Panc1 (cell line): ENCODE data around the gene DDI2. TPM values are rescaled to one million over a fixed set of nuclear protein-coding genes. Genes with fewer than 3 reads are reported as not detected.

Source experiments
- ATAC-seq: fragments of 200-7000 bp; cut with Tn5 transposase; 2 replicates; pipeline ENCODE4 v1.9.1; 2020; ENCODE audit warnings: mild to moderate bottlenecking, moderate library complexity
- BruUV-seq: library from RNA; stranded (reverse); fragments of 400-500 nt; replicated peaks from 2 replicates; lab custom pipeline; 2021; lab: Mats Ljungman, UMichigan
- CTCF ChIA-PET: fragments of 300-600 bp; sonication (Branson Sonifier 250); formaldehyde crosslinking; loops from one replicate; lab custom pipeline; 2022; ENCODE audit warnings: antibody characterized with exemption; lab: Charles Lee
- POLR2A ChIA-PET: fragments of 300-600 bp; sonication (Branson Sonifier 250); formaldehyde crosslinking; loops from one replicate; lab custom pipeline; 2022; ENCODE audit warnings: antibody characterized with exemption; lab: Charles Lee
- DNase-seq: peaks from one replicate; pipeline ENCODE4 v3.0.0-alpha.2; 2010; ENCODE audit warnings: low read depth, low spot score
- H3K27ac ChIP-seq: 2 replicates; pipeline ENCODE4 v1.5.1; 2011; ENCODE audit warnings: mild to moderate bottlenecking, low read length, inconsistent platforms
- H3K27me3 ChIP-seq: fragments of 200-500 bp; sonication (Bioruptor generic); 2 replicates; pipeline ENCODE4 v1.6.0; 2014; ENCODE audit warnings: low read length, inconsistent platforms; ENCODE audit not compliant: control insufficient read depth, insufficient read depth
- H3K36me3 ChIP-seq: fragments of 200-500 bp; sonication (Bioruptor generic); 2 replicates; pipeline ENCODE4 v1.5.1; 2014; ENCODE audit warnings: inconsistent platforms, mild to moderate bottlenecking, low read length, moderate library complexity; ENCODE audit not compliant: control insufficient read depth, insufficient read depth
- H3K4me1 ChIP-seq: 2 replicates; pipeline ENCODE4 v1.5.1; 2011; ENCODE audit warnings: inconsistent platforms, mild to moderate bottlenecking, low read length, moderate library complexity; ENCODE audit not compliant: control insufficient read depth, insufficient read depth
- H3K4me3 ChIP-seq, 2 experiments: 2 replicates each; pipeline ENCODE4 v1.5.1; 2011 to 2012; ENCODE audit warnings: low read depth in 2 of 2, low read length in 2 of 2, mild to moderate bottlenecking in 2 of 2, inconsistent platforms in 1 of 2, moderate library complexity in 1 of 2
- H3K9me3 ChIP-seq: fragments of 200-500 bp; sonication (Bioruptor generic); 2 replicates; pipeline ENCODE4 v1.5.1; 2014; ENCODE audit warnings: low read depth, mild to moderate bottlenecking, inconsistent platforms, low read length, moderate library complexity; ENCODE audit not compliant: control insufficient read depth, insufficient read depth
- CTCF ChIP-seq: fragments of 450-650 bp; IDR thresholded peaks from 2 replicates; pipeline ENCODE4 v1.5.1; 2017; ENCODE audit warnings: mild to moderate bottlenecking
- POLR2AphosphoS5 ChIP-seq: IDR thresholded peaks from 2 replicates; pipeline ENCODE4 v1.6.1; 2012; ENCODE audit warnings: mild to moderate bottlenecking, low read depth, low read length, moderate library complexity
- REST ChIP-seq, 2 experiments: IDR thresholded peaks; 2 replicates each; pipeline ENCODE4 v1.6.1; 2011 to 2012; ENCODE audit warnings: low read depth in 2 of 2, control low read depth in 1 of 2, low read length in 1 of 2, mild to moderate bottlenecking in 1 of 2, moderate library complexity in 1 of 2; ENCODE audit not compliant: insufficient read depth in 1 of 2
- SIN3A ChIP-seq: IDR thresholded peaks from 2 replicates; pipeline ENCODE4 v1.6.1; 2012; ENCODE audit warnings: low read depth, mild to moderate bottlenecking, low read length, moderate library complexity, borderline replicate concordance; ENCODE audit not compliant: insufficient read depth
- TCF7L2 ChIP-seq: IDR thresholded peaks from 2 replicates; pipeline ENCODE4 v1.6.1; 2011; ENCODE audit warnings: mild to moderate bottlenecking, low read depth, low read length, inconsistent platforms
- in situ Hi-C: cut with HindIII; loops from 2 replicates; pipeline ENCODE4 v1.10.0; 2016; ENCODE audit warnings: low sequenced_read_pairs, low pct_unique_long_range_greater_than_20kb
- intact Hi-C: fragments of 100-400 bp; cut with micrococcal nuclease; formaldehyde crosslinking; loops from one replicate; pipeline ENCODE4 v1.10.0; 2022; ENCODE audit not compliant: unreplicated experiment
- total RNA-seq: library from RNA; stranded (reverse); gene quantifications from one replicate; pipeline ENCODE4 v1.2.1, GENCODE V29; 2021; ENCODE audit not compliant: unreplicated experiment

The DDI2 gene
- total RNA-seq, 1 experiment from 2014 or later = 27.7 TPM

- H3K36me3 ChIP-seq = peaks cover 32% of the 10 kb centered on the region
- H3K9me3 ChIP-seq = no peaks in the 10 kb centered on the region
- CTCF ChIA-PET = no interaction called here
- in situ Hi-C loops = no loop called here
- no peaks in the 10 kb centered on the region for H3K4me1 ChIP-seq
- H3K27ac ChIP-seq = no peak overlapping the region
- POLR2A ChIA-PET = interaction anchor here (0.6 kb wide), 1 partner anchor 10 kb away, joined by 5 read pairs; no protein-coding TSS in a partner anchor
- TF ChIP-seq TCF7L2 = no peak
- TF ChIP-seq REST (IDR thresholded peaks at IDR 0.05; ENCODE audit: insufficient read depth in 1 of 2, low read depth in 2 of 2, low read length in 1 of 2) = no peak
- no peak for TF ChIP-seq CTCF
- TF ChIP-seq SIN3A = no peak
- TF ChIP-seq POLR2AphosphoS5 = no peak
- no peaks in the 10 kb centered on the region for H3K27me3 ChIP-seq
- DNase-seq (no peak), ATAC-seq (no peak)
- H3K4me3 ChIP-seq = no peak overlapping the region
- intact Hi-C loops = no loop called here
- BruUV-seq = no TSS peak
These were observed 36.9 kb downstream of the DDI2 start for GRCh38 chr1:15654091-15654690.

- DNase-seq (no peak), ATAC-seq (no peak)
- H3K27ac ChIP-seq = no peak overlapping the region
- BruUV-seq = no TSS peak
- intact Hi-C loops (no loop called here), in situ Hi-C loops (no loop called here)
- no peaks in the 10 kb centered on the region for H3K9me3 ChIP-seq
- peaks cover 42% of the 10 kb centered on the region for H3K36me3 ChIP-seq
- CTCF ChIA-PET = no interaction called here
- TF ChIP-seq SIN3A (no peak), CTCF (no peak), REST (IDR thresholded peaks at IDR 0.05; ENCODE audit: insufficient read depth in 1 of 2, low read depth in 2 of 2, low read length in 1 of 2) (no peak), POLR2AphosphoS5 (no peak), TCF7L2 (no peak)
- no peaks in the 10 kb centered on the region for H3K27me3 ChIP-seq
- POLR2A ChIA-PET = no interaction called here
- H3K4me1 ChIP-seq = no peaks in the 10 kb centered on the region
- H3K4me3 ChIP-seq = no peak overlapping the region
These were observed 39.2 kb downstream of the DDI2 start for GRCh38 chr1:15656464-15656863.
